ENCODE measurements around the gene AOPEP.

DNA sequence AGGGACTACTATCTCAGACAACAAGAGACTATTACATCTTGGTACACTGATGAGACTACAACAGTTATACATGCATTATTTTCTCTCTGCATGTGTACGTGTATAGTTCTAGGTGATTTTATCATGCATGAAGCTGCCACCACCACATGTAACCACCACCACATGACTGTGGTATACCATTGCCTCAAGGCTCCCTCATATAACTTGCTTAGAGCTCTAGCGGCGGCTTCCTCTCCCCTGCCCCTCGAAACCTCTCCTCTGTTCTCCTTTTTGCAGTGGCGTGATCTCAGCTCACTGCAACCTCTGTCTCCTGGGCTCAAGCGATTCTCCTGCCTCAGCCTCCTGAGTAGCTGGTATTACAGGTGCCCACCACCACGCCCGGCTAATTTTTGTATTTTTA, 162.3 kb downstream of the AOPEP start:
- TF ChIP-seq, protein P1, sequence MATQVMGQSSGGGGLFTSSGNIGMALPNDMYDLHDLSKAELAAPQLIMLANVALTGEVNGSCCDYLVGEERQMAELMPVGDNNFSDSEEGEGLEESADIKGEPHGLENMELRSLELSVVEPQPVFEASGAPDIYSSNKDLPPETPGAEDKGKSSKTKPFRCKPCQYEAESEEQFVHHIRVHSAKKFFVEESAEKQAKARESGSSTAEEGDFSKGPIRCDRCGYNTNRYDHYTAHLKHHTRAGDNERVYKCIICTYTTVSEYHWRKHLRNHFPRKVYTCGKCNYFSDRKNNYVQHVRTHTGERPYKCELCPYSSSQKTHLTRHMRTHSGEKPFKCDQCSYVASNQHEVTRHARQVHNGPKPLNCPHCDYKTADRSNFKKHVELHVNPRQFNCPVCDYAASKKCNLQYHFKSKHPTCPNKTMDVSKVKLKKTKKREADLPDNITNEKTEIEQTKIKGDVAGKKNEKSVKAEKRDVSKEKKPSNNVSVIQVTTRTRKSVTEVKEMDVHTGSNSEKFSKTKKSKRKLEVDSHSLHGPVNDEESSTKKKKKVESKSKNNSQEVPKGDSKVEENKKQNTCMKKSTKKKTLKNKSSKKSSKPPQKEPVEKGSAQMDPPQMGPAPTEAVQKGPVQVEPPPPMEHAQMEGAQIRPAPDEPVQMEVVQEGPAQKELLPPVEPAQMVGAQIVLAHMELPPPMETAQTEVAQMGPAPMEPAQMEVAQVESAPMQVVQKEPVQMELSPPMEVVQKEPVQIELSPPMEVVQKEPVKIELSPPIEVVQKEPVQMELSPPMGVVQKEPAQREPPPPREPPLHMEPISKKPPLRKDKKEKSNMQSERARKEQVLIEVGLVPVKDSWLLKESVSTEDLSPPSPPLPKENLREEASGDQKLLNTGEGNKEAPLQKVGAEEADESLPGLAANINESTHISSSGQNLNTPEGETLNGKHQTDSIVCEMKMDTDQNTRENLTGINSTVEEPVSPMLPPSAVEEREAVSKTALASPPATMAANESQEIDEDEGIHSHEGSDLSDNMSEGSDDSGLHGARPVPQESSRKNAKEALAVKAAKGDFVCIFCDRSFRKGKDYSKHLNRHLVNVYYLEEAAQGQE (IDR thresholded peaks at IDR 0.05; ENCODE audit: low read depth) = no peak
- no peak for TF ChIP-seq TAF1 (IDR thresholded peaks at IDR 0.05; ENCODE audit: low read depth)
- no peak for TF ChIP-seq EP300 (IDR thresholded peaks at IDR 0.05; ENCODE audit: borderline replicate concordance)
- TF ChIP-seq CEBPB (IDR thresholded peaks at IDR 0.05) = no peak
- TF ChIP-seq RAD21 (IDR thresholded peaks at IDR 0.05; ENCODE audit: low read depth) = no peak
